Measurements from ENCODE around the gene IRF2.
"Not testable (repeated sequence)": the region's sequence is repeated elsewhere in the genome, so short reads cannot be mapped to it uniquely, and the experiment has no call there.

IRF2 gene

DNA sequence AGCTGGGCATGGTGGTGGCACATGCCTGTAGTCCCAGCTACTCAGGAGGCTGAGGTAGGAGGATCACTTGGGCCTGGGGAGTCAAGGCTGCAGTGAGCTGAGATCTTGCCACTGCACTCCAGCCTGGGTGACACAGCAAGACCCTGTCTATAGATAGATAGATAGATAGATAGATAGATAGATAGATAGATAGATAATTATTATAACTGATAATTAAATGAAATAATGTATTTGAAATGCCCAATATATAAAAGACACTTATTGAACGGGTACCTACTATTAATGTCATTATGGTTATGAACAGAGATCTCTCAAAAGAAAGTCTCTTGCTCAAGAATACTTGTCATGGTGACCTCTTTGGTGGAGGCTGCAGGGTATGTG is 131.5 kb downstream of the IRF2 start:
- not testable (repeated sequence) for DNase-seq

DNA sequence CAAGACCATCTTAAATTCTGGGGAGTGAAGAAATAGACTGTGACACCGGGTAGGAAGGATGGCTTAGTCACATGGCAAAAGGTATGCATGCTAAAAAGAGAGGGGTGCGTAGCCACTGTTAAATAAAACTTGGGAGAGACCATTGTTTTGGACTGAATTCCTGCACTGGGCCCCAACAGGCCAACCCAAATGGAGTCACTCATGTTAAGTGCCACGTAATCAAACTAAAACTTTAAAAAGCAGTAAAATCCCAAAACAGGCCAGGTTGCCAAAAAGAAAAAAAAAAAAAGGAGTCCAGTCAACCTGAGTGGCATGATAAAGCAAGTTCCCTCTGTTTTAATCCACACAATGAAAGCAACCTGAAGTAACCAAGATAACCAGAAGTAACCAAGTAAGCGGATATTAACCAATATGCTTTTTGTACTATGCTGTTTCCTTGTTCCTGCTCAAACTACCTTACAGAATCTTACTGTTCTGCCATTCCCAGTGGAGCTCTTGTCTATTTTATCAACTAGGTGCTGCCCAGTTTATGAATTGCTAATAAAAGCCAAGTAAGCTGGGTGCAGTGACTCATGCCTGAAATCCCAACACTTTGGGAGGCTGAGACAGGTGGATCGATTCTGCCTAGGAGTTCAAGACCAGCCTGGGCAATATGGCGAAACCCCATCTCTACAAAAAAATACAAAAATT is 132.0 kb downstream of the IRF2 start:
- no peak for DNase-seq

DNA sequence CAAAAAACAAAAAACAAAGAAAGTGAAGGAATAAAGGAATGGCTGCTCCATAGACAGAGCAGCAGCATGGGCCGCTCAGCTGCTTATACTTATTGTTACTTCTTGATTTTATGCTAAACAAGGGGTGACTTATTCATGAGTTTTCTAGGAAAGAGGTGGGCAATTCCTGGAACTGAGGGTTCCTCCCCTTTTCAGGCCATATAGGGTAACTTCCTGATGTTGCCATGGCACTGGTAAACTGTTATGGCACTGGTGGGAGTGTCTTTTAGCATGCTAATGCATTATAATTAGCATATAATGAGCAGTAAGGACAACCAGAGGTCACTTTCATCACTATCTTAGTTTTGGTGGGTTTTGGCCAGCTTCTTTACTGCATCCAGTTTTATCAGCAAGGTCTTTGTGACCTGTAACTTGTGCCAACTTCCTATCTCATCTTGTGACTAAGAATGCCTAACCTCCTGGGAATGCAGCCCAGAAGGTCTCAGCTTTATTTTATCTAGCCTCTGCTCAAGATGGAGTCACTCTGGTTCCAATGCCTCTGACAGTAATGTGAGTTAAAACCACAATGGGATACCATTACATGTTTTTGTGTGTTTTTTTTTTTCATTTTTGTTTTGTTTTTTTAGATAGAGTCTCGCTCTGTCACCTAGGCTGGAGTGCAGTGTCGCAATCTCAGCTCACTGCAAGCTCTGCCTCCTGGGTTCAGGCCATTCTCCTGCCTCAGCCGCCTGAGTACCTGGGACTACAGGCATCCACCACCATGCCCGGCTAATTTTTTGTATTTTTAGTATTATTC is 134.8 kb downstream of the IRF2 start:
- not testable (repeated sequence) for DNase-seq

GRCh38 chr4:184337907-184338306 is 136.4 kb downstream of the IRF2 start:
- no peak for DNase-seq

All from activated naive CD4-positive, alpha-beta T cell (primary cell).